Muscle of arm (tissue), 12 donors: ENCODE measurements around the gene TMEM150C. TPM values are rescaled to one million over a fixed set of nuclear protein-coding genes. Genes with fewer than 3 reads are reported as not detected.

Source experiments
- polyA plus RNA-seq, 12 donors: library from polyadenylated mRNA; unstranded; fragments of 120-200 nt; gene quantifications; one replicate each; pipeline ENCODE4 v1.2.1, GENCODE V29; 2013; ENCODE audit not compliant: insufficient read length in 12 of 12

The TMEM150C gene
- polyA plus RNA-seq, 12 donors, result 2.6 to 8.2 (median 4.0) TPM; not detected in 2

Other genes starting within 250 kb of the TMEM150C start
- gene HNRNPD, start 188.0 kb downstream of the TMEM150C start, polyA plus RNA-seq, result 100 to 1,000 TPM in 11 of 12 donors, not detected in 1; 246 to 461 (median 329) TPM
- gene HNRNPDL, start 131.5 kb downstream of the TMEM150C start, polyA plus RNA-seq, result 100 to 1,000 TPM; 315 to 616 (median 434) TPM
- gene ENOPH1, start 131.4 kb downstream of the TMEM150C start, polyA plus RNA-seq, result 10 to 100 TPM in 11 of 12 donors, not detected in 1; 28.5 to 45.3 (median 36.1) TPM
- gene SCD5, start 236.8 kb upstream of the TMEM150C start, polyA plus RNA-seq, result 10 to 100 TPM in 9 of 12 donors, 1 to 10 TPM in 2, not detected in 1; 3.3 to 20.5 (median 13.0) TPM